A673 (cell line): ENCODE measurements around the gene FTO. TPM values are rescaled to one million over a fixed set of nuclear protein-coding genes. Genes with fewer than 3 reads are reported as not detected.

Experiments
- BruUV-seq: library from RNA; stranded (reverse); fragments of 400-500 nt; replicated peaks from 2 replicates; lab custom pipeline; 2021; lab: Mats Ljungman, UMichigan
- CTCF ChIA-PET: fragments of 300-600 bp; sonication (Branson Sonifier 250); formaldehyde crosslinking; loops from one replicate; lab custom pipeline; 2022; ENCODE audit warnings: antibody characterized with exemption; lab: Charles Lee
- POLR2A ChIA-PET: fragments of 300-600 bp; sonication (Branson Sonifier 250); formaldehyde crosslinking; loops from one replicate; lab custom pipeline; 2022; ENCODE audit warnings: antibody characterized with exemption; ENCODE audit not compliant: low non-redundant PET; lab: Charles Lee
- DNase-seq: peaks from one replicate; pipeline ENCODE4 v3.0.0-alpha.2; 2015; ENCODE audit warnings: low spot score
- H3K27ac ChIP-seq: fragments of 200-600 bp; sonication (generic); 2 replicates; pipeline ENCODE4 v1.5.1; 2016; ENCODE audit warnings: mixed run types, low read depth, mild to moderate bottlenecking, mixed read lengths, antibody characterized with exemption, low read length; ENCODE audit not compliant: poor library complexity, severe bottlenecking
- H3K27me3 ChIP-seq: fragments of 200-600 bp; sonication (generic); replicated peaks from 2 replicates; pipeline ENCODE4 v1.6.1; 2017; ENCODE audit warnings: mixed run types, low read depth, mild to moderate bottlenecking, mixed read lengths, antibody characterized with exemption, low read length; ENCODE audit not compliant: insufficient read depth, poor library complexity
- H3K36me3 ChIP-seq: fragments of 200-600 bp; sonication (generic); 2 replicates; pipeline ENCODE4 v1.6.1; 2016; ENCODE audit warnings: mixed run types, mild to moderate bottlenecking, mixed read lengths, antibody characterized with exemption, low read length; ENCODE audit not compliant: insufficient read depth, poor library complexity, severe bottlenecking
- H3K4me1 ChIP-seq: fragments of 200-600 bp; sonication (generic); 2 replicates; pipeline ENCODE4 v1.6.1; 2017; ENCODE audit warnings: mixed run types, mild to moderate bottlenecking, mixed read lengths, antibody characterized with exemption, low read length; ENCODE audit not compliant: insufficient read depth, poor library complexity, severe bottlenecking
- H3K4me3 ChIP-seq: fragments of 200-600 bp; sonication (generic); 2 replicates; pipeline ENCODE4 v1.5.1; 2016; ENCODE audit warnings: low read depth, mixed run types, mild to moderate bottlenecking, mixed read lengths, low read length; ENCODE audit not compliant: poor library complexity, severe bottlenecking
- H3K9me3 ChIP-seq: fragments of 200-600 bp; sonication (generic); 2 replicates; pipeline ENCODE4 v1.6.1; 2016; ENCODE audit warnings: mixed run types, low read depth, mild to moderate bottlenecking, mixed read lengths, antibody characterized with exemption, low read length; ENCODE audit not compliant: poor library complexity, severe bottlenecking
- EZH2 ChIP-seq: fragments of 200-600 bp; sonication (generic); IDR thresholded peaks from 2 replicates; pipeline ENCODE4 v1.6.1; 2017; ENCODE audit warnings: borderline replicate concordance, low read depth, mild to moderate bottlenecking, mixed read lengths, antibody characterized with exemption, low read length; ENCODE audit not compliant: poor library complexity, severe bottlenecking
- intact Hi-C: fragments of 100-400 bp; cut with micrococcal nuclease; formaldehyde crosslinking; loops from one replicate; pipeline ENCODE4 v1.10.0; 2022; ENCODE audit not compliant: unreplicated experiment
- total RNA-seq: library from RNA; stranded (reverse); gene quantifications from 2 replicates; pipeline ENCODE4 v1.2.3, GENCODE V29; 2021
- TF ChIP-seq, protein P1 (sequence below): fragments of 300-800, 200-600 bp; sonication (generic); conservative IDR thresholded peaks from 2 replicates; pipeline ENCODE4 v1.5.1; 2017; ENCODE audit warnings: low read depth, mild to moderate bottlenecking, antibody characterized with exemption, low read length, moderate library complexity, mixed read lengths

The FTO gene
- total RNA-seq, 1 experiment from 2014 or later: 73.4 TPM

- intact Hi-C loops: no loop called here
- Histone ChIP-seq H3K36me3 (no peaks in the 10 kb centered on the region), H3K27ac (no peak overlapping the region), H3K9me3 (no peaks in the 10 kb centered on the region), H3K4me1 (no peaks in the 10 kb centered on the region), H3K27me3 (no peaks in the 10 kb centered on the region), H3K4me3 (no peak overlapping the region)
- ChIA-PET CTCF (no interaction called here), POLR2A (no interaction called here)
- DNase-seq: no peak
- no peak for TF ChIP-seq EZH2
- TF ChIP-seq, protein P1, sequence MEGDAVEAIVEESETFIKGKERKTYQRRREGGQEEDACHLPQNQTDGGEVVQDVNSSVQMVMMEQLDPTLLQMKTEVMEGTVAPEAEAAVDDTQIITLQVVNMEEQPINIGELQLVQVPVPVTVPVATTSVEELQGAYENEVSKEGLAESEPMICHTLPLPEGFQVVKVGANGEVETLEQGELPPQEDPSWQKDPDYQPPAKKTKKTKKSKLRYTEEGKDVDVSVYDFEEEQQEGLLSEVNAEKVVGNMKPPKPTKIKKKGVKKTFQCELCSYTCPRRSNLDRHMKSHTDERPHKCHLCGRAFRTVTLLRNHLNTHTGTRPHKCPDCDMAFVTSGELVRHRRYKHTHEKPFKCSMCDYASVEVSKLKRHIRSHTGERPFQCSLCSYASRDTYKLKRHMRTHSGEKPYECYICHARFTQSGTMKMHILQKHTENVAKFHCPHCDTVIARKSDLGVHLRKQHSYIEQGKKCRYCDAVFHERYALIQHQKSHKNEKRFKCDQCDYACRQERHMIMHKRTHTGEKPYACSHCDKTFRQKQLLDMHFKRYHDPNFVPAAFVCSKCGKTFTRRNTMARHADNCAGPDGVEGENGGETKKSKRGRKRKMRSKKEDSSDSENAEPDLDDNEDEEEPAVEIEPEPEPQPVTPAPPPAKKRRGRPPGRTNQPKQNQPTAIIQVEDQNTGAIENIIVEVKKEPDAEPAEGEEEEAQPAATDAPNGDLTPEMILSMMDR: no peak
- no TSS peak for BruUV-seq
Observed at GRCh38 chr16:54034684-54035083, 330.7 kb downstream of the FTO start.

- ChIA-PET POLR2A (no interaction called here), CTCF (no interaction called here)
- no peak for DNase-seq
- Histone ChIP-seq H3K4me3 (no peak overlapping the region), H3K9me3 (no peaks in the 10 kb centered on the region), H3K27ac (no peak overlapping the region), H3K36me3 (no peaks in the 10 kb centered on the region), H3K4me1 (no peaks in the 10 kb centered on the region), H3K27me3 (no peaks in the 10 kb centered on the region)
- BruUV-seq: no TSS peak
- TF ChIP-seq, protein P1: no peak
- no peak for TF ChIP-seq EZH2
- intact Hi-C loops: no loop called here
Observed at GRCh38 chr16:54040480-54040879, 336.5 kb downstream of the FTO start.

GRCh38 chr16:54040975-54041374 is 337.0 kb downstream of the FTO start:
- TF ChIP-seq EZH2: no peak
- TF ChIP-seq, protein P1: no peak
- Histone ChIP-seq H3K9me3 (no peaks in the 10 kb centered on the region), H3K4me3 (no peak overlapping the region), H3K27ac (no peak overlapping the region), H3K27me3 (no peaks in the 10 kb centered on the region), H3K36me3 (no peaks in the 10 kb centered on the region), H3K4me1 (no peaks in the 10 kb centered on the region)
- ChIA-PET CTCF (no interaction called here), POLR2A (no interaction called here)
- no peak for DNase-seq
- intact Hi-C loops: no loop called here
- BruUV-seq: no TSS peak
